DMS53 treated with DMSO at 0.1 percent for 48 hours (cell line): ENCODE results near the gene EXT2.

Source experiments
- DNase-seq: peaks from one replicate; lab custom pipeline; 2025; ENCODE audit not compliant: unreplicated experiment; lab: John Stamatoyannopoulos, UW

Gene EXT2

DNA sequence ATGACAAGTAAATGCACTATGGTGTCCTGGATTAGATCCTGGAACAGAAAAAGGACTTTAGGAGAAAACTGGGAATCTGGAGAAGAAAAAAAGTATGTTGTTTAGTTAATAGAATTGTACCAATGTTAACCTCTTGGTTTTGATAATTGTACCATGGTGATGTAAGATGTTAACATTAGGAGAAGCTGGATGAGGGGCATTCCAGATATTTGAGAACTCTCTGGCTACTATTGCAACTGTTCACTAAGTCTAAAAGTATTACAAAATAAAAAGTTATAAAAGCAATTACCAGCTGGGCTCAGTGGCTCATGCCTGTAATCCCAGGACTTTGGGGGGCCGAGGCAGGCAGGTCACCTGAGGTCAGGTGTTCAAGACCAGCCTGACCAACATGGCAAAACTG lies 66.5 kb downstream of the EXT2 start:
- DNase-seq, result no peak

DNA sequence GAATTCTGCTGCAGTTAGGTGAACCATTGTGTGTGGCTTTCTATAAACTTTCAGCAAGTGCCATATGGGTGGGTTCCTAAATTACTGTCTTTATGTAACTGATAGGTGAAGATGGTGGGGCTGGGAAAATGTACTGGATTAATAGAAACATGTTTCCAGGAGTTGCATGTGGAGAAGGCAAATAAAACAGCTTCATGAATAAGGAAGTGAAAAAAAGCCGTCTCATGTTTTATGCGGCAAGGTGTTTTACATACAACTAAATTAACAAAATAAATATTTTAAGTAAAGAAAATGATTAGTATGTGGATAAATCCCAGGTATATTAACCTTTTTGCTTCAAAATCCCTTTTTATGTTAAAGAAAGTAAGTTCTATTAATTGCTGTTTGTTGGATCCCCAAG lies 67.2 kb downstream of the EXT2 start:
- no peak for DNase-seq

DNA sequence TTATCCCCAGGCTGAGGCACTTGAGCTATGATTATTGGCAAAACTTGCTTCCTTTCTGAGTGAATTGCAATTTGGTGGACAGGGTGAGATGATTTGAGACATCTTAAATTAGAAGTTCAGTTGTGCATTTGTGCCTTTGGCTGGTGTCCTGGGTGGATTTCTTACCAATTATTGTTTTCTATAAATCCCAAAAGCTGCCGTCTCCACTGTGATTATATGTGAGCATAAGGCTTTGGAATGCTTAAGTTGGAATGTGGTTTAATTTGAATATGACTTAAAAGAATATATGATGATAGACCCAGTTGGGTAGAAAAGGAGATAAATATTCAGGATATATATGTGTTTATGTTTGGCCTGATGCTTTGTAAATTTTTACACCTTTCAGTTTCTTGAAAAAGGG lies 70.0 kb downstream of the EXT2 start:
- no peak for DNase-seq

DNA sequence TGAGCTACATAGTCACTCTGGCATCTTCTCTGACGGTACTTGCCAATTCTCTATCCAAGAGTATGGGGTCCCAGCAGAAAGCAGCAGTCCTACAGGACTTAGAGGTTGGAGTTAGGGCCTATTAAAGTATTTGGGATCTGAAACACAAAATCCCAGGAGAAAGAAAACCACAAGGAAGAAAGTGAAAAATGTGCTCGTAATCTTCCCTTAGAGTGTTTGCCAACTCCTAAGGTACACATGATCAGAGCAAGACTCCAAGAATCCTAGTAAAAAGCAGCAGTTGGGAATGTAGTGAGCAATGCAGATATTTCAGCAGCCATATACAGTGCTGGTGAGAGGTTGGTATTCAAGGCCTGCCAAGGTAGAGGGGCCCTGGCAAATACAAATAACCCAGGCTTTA lies 71.6 kb downstream of the EXT2 start:
- DNase-seq, result no peak

DNA sequence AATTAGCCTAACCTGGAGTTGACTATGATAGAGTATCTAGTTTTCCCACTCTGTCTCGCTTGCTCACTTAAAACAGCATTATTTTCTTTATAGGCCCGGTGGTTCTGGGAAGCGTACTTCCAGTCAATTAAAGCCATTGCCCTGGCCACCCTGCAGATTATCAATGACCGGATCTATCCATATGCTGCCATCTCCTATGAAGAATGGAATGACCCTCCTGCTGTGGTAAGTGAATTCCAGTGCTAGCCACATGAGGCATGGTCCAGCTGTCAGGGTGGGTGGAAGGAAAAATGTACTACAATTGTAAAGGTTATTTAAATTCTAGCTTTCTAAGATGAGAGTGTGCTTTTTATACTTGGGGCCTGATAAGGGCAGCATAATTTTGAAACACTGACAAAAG lies 76.0 kb downstream of the EXT2 start:
- DNase-seq, result no peak

DNA sequence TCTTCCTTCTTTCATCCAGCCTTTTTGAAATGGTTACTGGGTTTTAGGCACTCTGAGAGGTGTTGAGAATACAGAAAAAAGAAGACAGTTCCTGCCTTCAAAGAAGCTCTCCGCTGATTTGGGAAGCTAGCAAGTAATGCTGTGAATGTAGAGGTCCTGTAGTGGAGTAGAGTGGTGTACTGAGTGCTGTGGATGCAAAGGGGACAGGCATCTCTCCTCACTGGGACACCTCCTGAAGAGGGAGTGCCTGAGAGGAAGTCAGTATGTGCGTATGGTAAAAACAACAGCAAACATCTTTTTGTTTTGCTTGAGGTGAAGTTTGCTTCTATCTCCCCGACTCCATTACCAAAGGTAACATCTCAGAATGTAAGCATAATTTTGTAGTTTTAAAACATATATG lies 77.5 kb downstream of the EXT2 start:
- no peak for DNase-seq

DNA sequence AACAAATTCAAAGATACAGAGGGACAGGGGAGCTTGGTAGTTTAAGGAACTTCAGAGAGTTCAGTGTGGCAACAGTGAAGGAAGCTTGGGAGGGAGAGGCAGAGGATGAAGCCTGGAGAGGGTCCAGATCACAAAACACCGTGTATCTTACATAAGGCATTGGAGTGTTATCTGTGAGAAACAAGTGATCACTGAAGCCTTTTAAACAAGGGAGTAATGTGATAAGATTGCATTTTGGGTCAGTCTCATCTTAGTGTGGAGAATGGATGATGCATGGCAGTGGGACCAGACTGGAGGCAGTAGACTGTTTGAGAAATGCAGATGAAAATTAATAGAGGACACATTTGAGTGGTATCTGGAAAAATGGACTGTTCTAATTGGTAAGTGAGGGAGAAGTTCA lies 79.4 kb downstream of the EXT2 start:
- no peak for DNase-seq

DNA sequence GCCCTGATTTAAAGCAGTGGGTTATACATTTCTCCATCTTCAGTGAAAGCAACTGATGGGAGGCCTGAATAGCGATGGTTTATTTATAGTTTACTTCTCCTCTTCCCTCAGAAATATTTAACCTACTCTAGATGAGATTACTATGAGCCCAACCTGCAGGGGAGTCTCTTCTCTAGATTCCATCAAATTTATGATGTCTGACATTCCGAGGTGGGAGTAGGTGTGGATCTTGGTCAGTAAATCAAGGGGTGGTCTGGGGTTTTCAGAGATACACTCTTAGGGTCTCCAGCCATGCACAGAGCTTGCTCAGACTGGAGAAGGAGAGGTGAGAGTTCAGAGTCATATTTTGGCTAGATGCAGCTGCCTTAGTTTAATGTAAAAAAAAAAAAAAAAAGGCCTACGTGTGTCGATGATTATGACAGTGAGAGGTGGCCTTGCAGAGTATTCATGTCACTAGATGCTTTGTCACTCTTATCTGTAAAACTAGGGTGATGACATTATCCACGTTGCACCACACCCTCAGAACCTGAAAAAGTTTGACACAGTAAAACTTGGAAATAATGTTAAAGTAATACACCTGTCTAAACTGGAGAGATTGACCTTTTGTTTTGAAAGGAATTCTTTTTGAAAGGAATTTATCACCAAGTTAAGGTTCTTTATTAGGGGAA lies 81.2 kb downstream of the EXT2 start:
- DNase-seq, result no peak

DNA sequence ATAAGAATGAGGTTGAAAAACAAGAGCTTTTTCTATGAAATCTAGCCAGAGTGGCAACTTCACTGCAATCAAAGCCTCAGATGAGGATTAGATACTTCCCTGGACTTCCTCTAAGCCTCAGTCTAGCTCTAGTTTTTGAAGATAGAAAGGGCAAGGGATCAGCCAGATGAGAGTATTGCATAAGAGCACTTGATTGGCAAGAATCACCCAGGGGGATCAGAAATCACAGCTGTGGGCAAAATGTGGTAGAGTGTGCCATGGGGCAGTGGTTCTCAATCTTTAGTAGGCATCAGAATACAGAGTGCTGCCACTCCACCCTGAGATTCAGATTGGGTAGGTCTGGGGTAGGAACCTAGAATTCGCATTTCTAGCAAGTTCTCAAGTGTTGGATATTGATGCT lies 82.4 kb downstream of the EXT2 start:
- no peak for DNase-seq

DNA sequence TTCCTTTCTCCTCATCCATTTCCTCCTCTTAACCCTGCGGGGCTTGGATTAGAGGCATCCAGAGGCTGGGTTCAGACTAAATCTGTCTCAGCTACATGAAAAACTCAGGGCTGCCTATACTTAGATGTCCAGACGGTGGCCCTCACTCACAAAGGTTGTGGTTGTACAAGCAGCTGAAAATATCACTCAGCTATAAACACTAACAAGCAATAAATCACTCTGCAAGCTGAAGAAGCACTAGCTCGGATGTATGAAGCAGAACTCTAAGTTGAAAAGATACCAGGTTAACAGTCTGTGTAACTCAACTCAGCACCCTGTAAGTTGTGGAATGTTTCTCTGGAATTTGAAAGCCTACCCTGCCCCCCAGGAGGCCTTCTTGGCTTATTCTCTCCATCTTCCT lies 82.9 kb downstream of the EXT2 start:
- no peak for DNase-seq

DNA sequence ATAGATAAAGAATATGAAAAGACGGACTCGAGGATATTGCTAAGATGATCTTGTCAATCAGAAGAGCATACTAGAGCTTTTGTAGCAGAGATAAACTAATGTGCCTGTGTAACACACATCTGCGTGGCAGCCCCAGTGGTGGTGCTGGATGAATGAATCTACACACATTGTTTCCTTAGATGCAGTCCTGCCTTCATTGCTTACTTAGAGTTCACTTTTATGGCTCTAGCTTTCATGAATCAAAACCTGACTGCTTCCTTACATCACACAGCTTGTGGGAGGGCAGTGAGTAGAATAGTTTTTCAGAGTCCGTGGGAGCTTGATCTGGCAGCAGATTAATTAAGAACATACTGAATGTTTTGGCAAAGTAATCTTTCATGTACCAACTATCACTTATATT lies 83.7 kb downstream of the EXT2 start:
- no peak for DNase-seq

DNA sequence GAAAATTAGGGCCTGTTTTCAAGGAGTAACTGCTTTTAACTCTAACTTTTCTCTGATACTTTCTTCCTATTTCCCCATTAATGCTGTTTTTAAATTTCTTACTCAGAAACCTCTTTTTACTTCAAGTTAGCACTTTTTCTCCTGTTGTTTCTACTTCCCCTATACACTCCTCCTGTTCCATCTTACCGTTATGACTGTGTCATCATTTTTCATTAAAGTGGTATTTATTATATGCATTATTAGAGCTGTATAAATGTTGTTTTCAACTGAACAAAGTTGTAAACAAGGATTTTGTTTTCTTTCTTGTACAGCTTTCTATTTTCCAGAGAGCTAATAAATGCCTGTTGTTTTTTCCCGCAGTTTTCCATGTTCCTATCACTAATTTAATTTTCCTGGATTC lies 84.6 kb downstream of the EXT2 start:
- no peak for DNase-seq

DNA sequence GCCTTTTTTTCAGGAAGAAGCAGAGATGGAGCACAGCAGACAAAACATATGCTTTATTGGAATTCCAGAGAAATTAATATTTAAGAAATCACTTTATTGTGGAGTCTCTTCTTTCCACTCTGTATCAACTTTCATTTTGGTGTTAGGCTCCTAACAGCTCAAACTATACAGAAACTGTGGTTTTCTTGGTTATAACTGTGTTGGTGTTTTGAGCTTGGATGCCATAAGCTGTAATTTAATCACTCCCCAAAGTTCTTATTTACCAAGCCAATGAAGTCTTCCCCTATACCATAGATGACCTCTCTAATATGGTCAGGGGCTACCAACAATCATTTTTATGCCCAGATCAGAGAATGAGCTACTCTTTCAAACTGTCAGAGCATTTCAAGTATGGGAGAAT lies 90.0 kb downstream of the EXT2 start:
- DNase-seq, result no peak

DNA sequence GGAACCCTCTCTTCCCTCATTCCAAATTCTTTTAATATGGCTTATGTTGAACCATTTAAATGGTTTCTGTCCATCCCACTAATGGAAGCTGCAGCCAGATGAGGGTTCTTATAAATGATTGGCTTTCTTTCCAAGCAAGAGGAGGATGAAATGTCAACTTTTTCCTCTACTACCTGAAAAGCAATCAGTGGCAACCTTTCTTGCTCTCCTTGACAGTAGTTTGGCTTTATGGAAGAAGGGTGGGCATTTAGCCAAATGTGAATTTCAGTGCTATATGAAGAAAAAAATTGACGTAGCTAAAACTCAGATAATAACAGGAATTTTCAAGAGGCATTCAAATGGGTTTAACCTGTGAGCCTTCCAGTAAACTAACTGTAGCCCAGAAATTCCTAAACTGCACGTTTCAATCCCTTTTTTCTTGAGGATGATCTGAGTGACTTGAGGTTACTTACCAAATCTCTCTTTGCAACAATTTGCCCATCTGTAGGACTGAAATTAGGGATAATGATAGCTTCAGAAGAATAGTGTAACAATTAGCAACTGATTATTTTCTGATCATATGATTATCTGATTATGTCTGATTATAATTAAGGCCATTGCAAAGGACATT lies 90.9 kb downstream of the EXT2 start:
- no peak for DNase-seq

DNA sequence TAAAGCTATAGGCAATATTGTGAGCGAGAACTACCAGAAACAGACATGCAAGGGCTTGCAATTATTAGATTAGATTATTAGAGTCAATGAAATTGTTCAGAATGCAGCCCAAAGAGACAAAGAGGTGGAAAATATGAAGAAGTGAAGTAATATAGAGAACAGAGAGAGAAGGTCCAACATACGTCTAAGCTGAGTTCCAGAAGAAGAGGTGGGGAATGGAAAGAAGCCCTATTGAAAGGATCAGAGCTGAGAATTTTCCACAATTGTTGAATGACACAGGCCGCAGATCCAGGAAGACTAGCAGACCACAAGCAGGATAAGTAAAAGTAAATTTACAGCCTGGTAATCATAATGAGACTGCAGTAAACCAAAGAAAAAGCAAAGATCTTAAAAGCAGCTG lies 93.2 kb downstream of the EXT2 start:
- no peak for DNase-seq

DNA sequence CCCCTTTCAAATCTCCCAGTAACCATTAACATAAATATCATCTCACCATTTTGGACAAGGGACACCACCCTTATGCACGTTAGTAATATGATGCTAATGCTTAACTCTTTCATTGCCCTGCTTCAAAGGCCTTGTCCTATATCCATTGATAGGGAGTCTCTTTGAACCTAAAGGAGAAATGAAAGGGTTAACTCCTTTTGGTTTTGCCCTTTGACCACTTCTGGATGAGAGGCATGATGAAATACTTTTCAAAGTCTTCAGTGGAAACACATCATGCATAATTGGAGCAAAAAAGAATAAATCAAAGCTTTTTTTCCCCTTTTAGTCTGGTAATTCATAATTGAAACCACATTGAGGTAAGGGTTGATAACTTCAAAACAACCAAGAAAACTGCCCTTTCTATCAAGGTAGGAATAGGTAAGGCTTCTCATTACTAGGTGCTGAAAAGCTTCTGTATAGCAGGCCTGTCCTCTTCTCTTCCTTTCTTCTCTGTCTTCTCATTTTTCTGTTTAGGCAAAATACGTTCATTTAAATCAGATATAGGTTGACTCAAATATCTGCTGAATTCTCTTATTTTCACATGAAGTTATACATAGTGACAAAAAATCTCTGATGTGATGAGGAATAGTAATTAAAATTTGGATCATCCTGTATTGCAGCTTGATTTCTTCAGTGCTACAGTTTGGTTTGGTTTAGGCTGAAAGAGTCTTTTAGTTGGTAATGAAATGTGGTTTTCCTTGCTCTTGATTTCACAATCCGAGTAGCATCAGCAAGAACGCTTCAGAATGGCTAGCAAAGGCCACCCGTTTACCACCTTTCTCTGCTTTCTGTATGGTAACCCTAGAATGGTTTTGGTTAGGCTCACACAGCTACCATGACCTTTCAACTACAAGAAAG lies 94.8 kb downstream of the EXT2 start:
- DNase-seq, result no peak

DNA sequence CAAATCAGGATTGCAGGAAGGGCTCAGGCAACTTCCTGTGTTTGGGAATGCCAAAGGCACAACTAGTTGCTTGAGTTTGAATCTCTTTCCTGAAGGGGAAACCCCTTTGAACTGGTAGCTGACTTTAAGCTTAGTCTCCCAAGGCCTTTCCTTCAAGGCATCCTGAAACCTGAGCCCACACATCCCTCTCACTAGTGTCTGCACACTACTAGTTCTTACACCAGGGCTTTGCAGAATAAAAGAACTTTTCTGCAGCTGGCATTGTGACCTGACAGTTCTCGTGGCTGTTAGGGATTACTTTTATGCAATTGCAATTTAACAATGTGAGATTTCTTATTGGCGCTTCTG lies 95.4 kb downstream of the EXT2 start:
- DNase-seq, result no peak

DNA sequence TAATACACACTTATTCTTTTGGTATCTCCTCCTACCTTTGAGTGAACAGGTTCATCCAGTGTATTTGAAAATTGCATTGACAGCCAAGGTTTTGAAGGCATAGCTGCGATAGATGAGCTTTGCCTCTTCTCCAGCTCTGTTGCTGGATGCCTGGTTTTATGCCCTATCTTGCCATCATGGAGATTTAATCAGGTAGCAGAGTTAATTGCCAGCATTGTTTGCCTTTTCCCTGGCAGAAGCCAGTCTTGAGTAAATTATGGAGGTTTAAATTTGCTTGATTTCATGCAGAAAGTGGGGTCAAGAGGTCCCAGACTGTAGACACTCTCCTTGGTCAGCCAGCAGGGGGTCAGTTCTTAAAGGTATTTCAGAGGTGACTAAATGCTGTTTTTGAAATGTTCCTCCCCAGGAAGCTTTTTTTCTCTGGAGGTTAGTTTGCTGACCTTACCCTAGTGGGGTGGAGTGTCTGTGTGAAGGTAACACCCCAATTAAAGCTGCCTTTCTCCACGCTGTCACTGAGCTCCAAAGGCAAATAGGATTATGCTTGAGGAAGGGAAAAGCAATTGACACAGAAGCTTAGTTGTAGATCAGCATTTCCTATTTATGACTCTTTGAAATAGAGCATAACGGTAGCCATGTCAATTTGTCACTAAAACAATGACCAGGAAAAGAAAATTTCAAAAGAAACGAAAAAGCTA lies 96.0 kb downstream of the EXT2 start:
- no peak for DNase-seq

DNA sequence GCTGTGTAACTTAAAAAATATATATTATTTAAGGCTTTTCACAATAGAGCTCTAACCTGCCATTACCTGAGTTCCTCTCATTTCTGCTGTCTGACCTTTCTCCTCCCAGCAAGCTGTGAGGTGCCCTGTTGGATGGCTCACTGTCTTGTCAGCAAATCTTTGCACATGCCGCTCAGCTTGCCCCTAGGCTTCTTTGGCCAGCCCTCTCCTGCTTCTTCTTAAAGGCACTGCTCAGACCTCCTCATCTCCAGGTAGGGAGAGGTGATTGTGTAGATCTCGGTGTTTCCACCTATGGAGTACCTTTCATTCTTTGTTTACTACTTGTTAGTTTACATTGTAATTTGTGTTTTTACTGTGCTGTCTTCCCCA lies 96.5 kb downstream of the EXT2 start:
- DNase-seq, result no peak

DNA sequence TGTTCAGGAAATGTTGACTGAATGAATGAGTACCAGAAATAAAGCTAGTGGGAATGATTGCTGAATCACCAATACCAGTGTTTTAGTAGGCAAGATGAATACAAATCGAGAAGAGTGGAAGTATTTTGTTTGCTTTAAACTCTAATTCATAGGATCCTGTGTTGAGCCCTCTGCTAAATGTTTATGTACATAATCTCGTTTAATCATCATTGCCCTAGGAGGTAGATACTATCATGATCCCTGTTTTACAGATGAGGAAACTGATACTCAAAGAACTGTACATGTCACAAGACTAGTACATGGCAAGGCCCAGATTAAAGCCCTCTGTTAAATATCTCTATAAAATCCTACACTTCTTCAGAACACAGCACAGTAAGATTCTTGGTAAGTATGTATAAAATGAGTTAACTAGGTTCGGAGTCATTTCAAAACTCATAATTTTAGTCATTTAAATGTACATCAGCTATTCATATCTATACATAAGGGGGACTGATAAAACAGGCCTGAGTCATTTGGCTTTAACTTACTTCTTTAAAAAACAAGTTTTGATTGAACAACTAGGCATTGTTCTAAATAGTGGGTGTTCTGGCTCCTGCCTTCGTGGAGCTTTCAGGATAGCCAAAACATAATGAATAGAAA lies 97.1 kb downstream of the EXT2 start:
- DNase-seq, result no peak

DNA sequence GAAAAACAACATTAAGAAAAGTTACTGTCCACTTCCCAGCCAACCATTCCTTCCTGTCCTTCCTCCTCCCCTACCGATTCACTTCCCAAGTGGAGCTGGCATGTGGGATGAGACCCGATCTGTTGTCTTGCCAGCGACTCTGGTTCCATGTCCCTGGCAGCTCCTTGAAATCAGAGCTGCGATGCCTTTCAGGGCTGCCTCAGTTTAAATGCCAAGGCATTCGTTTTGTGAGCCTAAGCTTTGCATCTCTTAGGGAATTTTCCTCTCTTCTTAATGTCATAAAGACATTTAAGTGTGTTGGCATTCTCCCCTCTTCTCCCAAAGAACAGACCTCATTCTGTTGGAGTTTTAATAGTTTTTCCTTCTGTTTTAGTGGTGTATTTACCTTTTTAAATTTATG lies 98.4 kb downstream of the EXT2 start:
- no peak for DNase-seq
